Measurements from ENCODE around the gene KIZ. TPM values are rescaled to one million over a fixed set of nuclear protein-coding genes. Genes with fewer than 3 reads are reported as not detected.

Gene KIZ
- total RNA-seq, 1 experiment from 2014 or later, result 17.6 TPM

DNA sequence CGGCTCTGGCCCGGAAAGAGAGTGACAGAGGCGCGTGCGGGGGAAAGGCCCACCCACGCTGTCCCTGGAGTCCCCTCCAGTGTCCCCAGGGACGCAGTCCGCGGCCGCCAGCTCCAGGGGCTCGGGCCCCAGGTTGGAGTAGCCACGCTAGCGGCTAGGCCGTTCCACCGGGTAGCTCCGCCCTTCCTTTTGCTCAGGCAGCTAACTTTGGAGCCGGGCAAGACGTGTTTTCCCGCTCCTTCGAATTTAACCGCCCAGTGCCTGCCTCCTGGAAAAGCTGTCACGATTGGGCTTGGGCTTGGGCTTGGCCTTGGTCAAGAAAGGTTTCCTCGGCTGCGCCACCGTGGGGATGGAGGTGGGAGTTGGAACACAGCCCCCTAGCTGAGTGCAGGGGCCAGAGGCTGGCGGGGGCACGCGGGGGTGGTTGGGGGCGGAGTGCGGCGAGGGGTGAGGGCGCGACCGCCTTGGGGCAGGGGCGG lies 24.4 kb upstream of the KIZ start (continued):
- TF ChIP-seq, protein P1, sequence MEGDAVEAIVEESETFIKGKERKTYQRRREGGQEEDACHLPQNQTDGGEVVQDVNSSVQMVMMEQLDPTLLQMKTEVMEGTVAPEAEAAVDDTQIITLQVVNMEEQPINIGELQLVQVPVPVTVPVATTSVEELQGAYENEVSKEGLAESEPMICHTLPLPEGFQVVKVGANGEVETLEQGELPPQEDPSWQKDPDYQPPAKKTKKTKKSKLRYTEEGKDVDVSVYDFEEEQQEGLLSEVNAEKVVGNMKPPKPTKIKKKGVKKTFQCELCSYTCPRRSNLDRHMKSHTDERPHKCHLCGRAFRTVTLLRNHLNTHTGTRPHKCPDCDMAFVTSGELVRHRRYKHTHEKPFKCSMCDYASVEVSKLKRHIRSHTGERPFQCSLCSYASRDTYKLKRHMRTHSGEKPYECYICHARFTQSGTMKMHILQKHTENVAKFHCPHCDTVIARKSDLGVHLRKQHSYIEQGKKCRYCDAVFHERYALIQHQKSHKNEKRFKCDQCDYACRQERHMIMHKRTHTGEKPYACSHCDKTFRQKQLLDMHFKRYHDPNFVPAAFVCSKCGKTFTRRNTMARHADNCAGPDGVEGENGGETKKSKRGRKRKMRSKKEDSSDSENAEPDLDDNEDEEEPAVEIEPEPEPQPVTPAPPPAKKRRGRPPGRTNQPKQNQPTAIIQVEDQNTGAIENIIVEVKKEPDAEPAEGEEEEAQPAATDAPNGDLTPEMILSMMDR (IDR thresholded peaks at IDR 0.05 in 2 of 3, conservative IDR thresholded peaks at IDR 0.05 in 1 of 3; ENCODE audit: borderline replicate concordance in 1 of 3, insufficient read depth in 1 of 3, low read depth in 2 of 3, low read length in 2 of 3), result no peak
- no peak for TF ChIP-seq RAD21 (IDR thresholded peaks at IDR 0.05; ENCODE audit: low read depth)
- TF ChIP-seq SP1 (IDR thresholded peaks at IDR 0.05; ENCODE audit: low read depth), result no peak
- no peak for TF ChIP-seq POLR2AphosphoS5 (IDR thresholded peaks at IDR 0.05; ENCODE audit: low read depth, low read length)

GRCh38 chr20:21101932-21102575 lies 23.8 kb upstream of the KIZ start:
- no peak overlapping the region for H2AFZ ChIP-seq (ENCODE audit: low read depth, low read length, poor library complexity, severe bottlenecking)
- H3K9me3 ChIP-seq (ENCODE audit: control insufficient read depth in 1 of 2, insufficient read depth in 1 of 2, low read depth in 1 of 2, low read length in 2 of 2), result no peaks in the 10 kb centered on the region
- no peaks in the 10 kb centered on the region for H3K4me1 ChIP-seq (ENCODE audit: control insufficient read depth in 1 of 2, insufficient read depth in 2 of 2, low read length in 2 of 2)
- H3K36me3 ChIP-seq (ENCODE audit: control insufficient read depth in 1 of 2, insufficient read depth in 2 of 2, low read length in 2 of 2), result no peaks in the 10 kb centered on the region
- intact Hi-C loops (cut with micrococcal nuclease), result no loop called here
- H3K4me2 ChIP-seq (ENCODE audit: low read length), result no peak overlapping the region
- H3K9ac ChIP-seq (ENCODE audit: low read length), result no peak overlapping the region
- ChIA-PET POLR2A (no interaction called here), CTCF (no interaction called here), RAD21 (ENCODE audit: low non-redundant PET in 1 of 2, low total read pairs in 2 of 2, uncharacterized antibody in 2 of 2, unreplicated experiment in 2 of 2) (no interaction called here)
- BruUV-seq (replicated peaks), result no TSS peak
- no peak for ATAC-seq
- no peaks in the 10 kb centered on the region for H3K9me2 ChIP-seq (ENCODE audit: insufficient read depth)
- no peak for DNase-seq (ENCODE audit: low read depth, low spot score)
- no peaks in the 10 kb centered on the region for H3K79me2 ChIP-seq (ENCODE audit: insufficient read depth, low read length)
- TF ChIP-seq, protein P2, sequence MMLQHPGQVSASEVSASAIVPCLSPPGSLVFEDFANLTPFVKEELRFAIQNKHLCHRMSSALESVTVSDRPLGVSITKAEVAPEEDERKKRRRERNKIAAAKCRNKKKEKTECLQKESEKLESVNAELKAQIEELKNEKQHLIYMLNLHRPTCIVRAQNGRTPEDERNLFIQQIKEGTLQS (IDR thresholded peaks at IDR 0.05), result no peak
- TF ChIP-seq POLR2AphosphoS5 (IDR thresholded peaks at IDR 0.05; ENCODE audit: low read depth, low read length), result no peak
- TF ChIP-seq SP1 (IDR thresholded peaks at IDR 0.05; ENCODE audit: low read depth), result no peak
- TF ChIP-seq, protein P3, sequence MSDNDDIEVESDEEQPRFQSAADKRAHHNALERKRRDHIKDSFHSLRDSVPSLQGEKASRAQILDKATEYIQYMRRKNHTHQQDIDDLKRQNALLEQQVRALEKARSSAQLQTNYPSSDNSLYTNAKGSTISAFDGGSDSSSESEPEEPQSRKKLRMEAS (IDR thresholded peaks at IDR 0.05), result no peak
- no peak for TF ChIP-seq JUND (IDR thresholded peaks at IDR 0.05)
- no peak for TF ChIP-seq CBX3 (IDR thresholded peaks at IDR 0.05; ENCODE audit: low read depth)
- TF ChIP-seq TCF7L2 (IDR thresholded peaks at IDR 0.05; ENCODE audit: borderline replicate concordance, extremely low read depth, insufficient read depth, insufficient read length), result no peak
- no peaks in the 10 kb centered on the region for H3K27me3 ChIP-seq (ENCODE audit: insufficient read depth, low read length)
- H3K4me3 ChIP-seq (replicated peaks in 1 of 2; ENCODE audit: low read depth in 1 of 2, low read length in 2 of 2), result no peak overlapping the region
- no peaks in the 10 kb centered on the region for H4K20me1 ChIP-seq (ENCODE audit: insufficient read depth)
- no peak overlapping the region for H3K27ac ChIP-seq (ENCODE audit: low read depth, low read length)
